GM10266 (cell line): ENCODE results near the gene GPR84.

Experiments used
- DNase-seq: peaks from one replicate; pipeline ENCODE4 v3.0.0; 2012; ENCODE audit errors: extremely low spot score
- TF ChIP-seq, protein P1 (sequence below): IDR thresholded peaks from 2 replicates; pipeline ENCODE4 v1.5.1; 2012; ENCODE audit warnings: mild to moderate bottlenecking, low read depth; ENCODE audit not compliant: control insufficient read depth, insufficient read depth; ENCODE audit errors: missing control alignments

Gene GPR84

GRCh38 chr12:54407183-54407905, 43.1 kb upstream of the GPR84 start:
- TF ChIP-seq, protein P1, sequence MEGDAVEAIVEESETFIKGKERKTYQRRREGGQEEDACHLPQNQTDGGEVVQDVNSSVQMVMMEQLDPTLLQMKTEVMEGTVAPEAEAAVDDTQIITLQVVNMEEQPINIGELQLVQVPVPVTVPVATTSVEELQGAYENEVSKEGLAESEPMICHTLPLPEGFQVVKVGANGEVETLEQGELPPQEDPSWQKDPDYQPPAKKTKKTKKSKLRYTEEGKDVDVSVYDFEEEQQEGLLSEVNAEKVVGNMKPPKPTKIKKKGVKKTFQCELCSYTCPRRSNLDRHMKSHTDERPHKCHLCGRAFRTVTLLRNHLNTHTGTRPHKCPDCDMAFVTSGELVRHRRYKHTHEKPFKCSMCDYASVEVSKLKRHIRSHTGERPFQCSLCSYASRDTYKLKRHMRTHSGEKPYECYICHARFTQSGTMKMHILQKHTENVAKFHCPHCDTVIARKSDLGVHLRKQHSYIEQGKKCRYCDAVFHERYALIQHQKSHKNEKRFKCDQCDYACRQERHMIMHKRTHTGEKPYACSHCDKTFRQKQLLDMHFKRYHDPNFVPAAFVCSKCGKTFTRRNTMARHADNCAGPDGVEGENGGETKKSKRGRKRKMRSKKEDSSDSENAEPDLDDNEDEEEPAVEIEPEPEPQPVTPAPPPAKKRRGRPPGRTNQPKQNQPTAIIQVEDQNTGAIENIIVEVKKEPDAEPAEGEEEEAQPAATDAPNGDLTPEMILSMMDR: no peak
- no peak for DNase-seq

DNA sequence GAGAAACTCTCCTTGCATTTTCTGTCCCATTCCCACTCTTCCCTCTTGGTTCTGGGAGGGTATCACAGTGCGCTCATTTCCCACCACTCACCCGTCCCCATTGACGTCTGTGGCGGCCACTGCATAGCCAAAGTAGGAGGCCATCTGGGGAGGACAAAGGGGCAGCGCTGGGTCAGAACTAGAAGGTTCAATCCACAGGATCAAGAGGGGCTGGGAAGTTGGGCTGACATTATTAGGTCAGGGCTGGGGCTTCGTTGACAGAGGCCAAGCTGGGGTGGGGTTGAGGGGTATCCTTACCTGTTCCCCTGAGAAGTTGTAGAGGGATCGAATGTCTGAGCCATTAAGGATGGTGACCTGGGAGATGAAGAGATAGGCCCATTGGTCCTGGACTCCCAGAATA, 41.3 kb upstream of the GPR84 start:
- TF ChIP-seq, protein P1: no peak
- no peak for DNase-seq

DNA sequence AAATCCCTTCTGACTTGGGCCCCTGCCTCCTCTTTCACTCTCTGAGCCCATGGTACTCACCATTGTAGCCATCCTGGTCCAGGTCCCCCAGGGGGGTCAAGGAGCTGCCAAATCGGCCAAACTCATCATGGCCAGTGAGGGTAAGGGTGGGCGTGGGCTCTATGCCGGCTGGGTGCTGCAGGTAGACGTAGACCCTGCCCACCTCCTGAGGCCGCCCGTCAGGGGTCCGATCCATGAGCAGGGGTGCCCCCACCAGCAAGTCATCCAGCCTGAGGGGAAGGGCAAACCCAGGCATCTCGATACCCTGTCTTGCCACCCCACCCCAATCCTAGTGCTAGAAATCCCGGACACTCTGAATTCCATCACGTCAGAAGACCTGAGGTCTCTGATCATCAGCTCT, 40.8 kb upstream of the GPR84 start:
- TF ChIP-seq, protein P1: no peak
- DNase-seq: no peak

DNA sequence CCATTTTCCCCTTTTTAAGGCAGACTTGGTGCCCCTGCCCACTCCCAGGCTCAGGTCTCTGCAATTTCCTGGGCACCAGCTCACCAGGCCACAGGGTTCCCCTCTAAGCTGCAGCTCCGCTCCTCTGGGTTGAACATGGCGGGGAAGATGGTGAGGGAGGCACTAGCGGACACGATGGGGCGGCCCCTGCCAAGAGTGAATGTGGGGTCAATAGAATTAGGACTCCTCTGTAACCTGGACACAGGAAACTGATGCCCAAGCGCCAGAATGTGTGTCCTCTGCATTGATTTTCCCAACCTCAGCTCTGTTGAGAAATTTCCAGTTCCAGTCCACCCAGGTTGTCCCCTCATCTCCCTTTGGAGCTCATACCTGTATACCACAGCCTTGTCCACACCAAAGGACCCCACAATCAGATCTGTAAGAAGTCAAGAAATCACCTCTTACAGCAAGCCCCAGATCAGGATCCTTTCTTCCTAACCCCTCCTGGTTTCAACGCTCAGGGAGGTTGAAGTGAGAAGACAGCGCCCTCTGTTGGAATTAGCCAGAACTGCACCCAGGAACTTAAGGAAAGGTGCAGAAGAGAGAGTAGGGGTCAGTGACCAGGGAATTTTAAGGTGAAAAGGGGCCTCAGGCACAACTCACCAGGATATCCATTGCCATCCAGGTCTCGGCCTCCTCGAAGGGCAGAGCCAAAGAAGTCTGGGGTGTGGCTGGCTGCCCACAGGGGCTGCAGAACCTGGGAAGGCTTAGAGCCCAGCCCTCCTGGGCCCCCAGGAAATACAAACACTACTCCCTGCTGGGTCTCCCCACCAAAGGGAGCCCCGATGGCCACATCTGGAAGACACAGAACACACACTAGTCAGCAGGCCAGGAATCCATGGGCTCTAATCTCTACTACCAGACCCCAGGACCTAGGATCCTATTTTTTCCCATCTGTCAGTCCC, 40.0 kb upstream of the GPR84 start:
- no peak for DNase-seq
- TF ChIP-seq, protein P1: peak; percentile 93

GRCh38 chr12:54401119-54401518, 36.8 kb upstream of the GPR84 start:
- TF ChIP-seq, protein P1: no peak
- DNase-seq: no peak

- peak; percentile 85 for DNase-seq
- TF ChIP-seq, protein P1: peak; percentile 100
Observed at GRCh38 chr12:54398995-54399793, 34.9 kb upstream of the GPR84 start.
